Neural progenitor cell (in vitro differentiated cells): ENCODE results near the gene PDLIM1.

Experiments
- CTCF ChIP-seq: fragments of 200-600 bp; sonication (generic); IDR thresholded peaks from 2 replicates; pipeline ENCODE4 v1.5.1; 2017; ENCODE audit warnings: antibody characterized with exemption, mild to moderate bottlenecking
- EZH2 ChIP-seq: fragments of 200-600 bp; sonication (generic); IDR thresholded peaks from 2 replicates; pipeline ENCODE4 v1.6.1; 2017; ENCODE audit warnings: antibody characterized with exemption, mild to moderate bottlenecking, moderate library complexity
- EZH2phosphoT487 ChIP-seq: fragments of 200-600 bp; sonication (generic); IDR thresholded peaks from 2 replicates; pipeline ENCODE4 v1.6.1; 2017; ENCODE audit warnings: antibody characterized with exemption

DNA sequence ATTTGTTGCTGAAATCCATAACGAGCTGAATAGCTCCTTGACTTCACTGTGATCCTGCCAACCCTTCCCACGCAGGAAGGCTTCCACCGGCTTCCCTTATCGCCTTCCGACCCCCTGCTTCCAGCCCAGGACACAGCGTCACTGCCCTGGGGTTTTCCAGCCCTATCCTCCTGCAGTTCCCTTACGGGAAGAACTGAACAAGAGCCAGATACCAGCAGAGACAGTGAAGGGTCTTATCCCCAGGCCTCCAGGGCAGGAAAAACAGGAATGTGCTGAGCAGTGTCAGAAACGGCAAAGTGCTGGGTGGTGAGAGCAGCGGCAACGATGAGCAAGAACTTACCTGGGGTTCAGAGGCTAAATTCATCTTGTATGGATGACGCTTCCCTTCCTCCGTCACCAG, 22.4 kb downstream of the PDLIM1 start:
- TF ChIP-seq CTCF (no peak), EZH2 (no peak), EZH2phosphoT487 (no peak)
